Fibroblast of lung (primary cell): ENCODE measurements around the gene THY1.

Experiments used
- EZH2 ChIP-seq: IDR thresholded peaks from 2 replicates; pipeline ENCODE4 v1.5.1; 2012; ENCODE audit warnings: low read length, control low read depth, mild to moderate bottlenecking; ENCODE audit errors: missing control alignments
- TF ChIP-seq, protein P1 (sequence below), 2 donors: IDR thresholded peaks in 1 of 2; conservative IDR thresholded peaks in 1 of 2; 1 replicate in 1 of 2; 2 replicates in 1 of 2; pipeline ENCODE4 v1.5.1; 2011 to 2012; ENCODE audit warnings: low read length in 2 of 2, control low read depth in 1 of 2, inconsistent platforms in 1 of 2, low read depth in 1 of 2, mild to moderate bottlenecking in 1 of 2

DNA sequence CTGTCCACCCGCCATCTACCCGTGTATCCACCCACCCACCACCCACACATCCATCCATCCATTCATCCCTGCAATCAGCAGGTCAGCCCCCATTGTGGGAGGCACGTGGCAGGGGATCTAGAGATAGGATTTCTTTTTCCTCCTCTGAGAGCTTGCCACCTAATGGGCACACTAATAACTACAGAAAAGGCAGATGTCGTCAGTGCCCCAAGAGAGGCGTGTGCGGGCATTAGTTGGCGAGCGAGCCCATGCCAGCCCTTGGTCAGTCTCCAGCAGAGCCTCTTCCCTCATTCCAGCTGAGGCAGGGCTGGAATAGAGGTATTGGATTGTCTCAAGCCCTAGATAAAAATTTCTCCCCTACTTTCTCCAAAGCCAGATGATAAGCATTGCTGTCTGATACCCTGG is 51.2 kb downstream of the THY1 start:
- TF ChIP-seq, protein P1, sequence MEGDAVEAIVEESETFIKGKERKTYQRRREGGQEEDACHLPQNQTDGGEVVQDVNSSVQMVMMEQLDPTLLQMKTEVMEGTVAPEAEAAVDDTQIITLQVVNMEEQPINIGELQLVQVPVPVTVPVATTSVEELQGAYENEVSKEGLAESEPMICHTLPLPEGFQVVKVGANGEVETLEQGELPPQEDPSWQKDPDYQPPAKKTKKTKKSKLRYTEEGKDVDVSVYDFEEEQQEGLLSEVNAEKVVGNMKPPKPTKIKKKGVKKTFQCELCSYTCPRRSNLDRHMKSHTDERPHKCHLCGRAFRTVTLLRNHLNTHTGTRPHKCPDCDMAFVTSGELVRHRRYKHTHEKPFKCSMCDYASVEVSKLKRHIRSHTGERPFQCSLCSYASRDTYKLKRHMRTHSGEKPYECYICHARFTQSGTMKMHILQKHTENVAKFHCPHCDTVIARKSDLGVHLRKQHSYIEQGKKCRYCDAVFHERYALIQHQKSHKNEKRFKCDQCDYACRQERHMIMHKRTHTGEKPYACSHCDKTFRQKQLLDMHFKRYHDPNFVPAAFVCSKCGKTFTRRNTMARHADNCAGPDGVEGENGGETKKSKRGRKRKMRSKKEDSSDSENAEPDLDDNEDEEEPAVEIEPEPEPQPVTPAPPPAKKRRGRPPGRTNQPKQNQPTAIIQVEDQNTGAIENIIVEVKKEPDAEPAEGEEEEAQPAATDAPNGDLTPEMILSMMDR (conservative IDR thresholded peaks at IDR 0.05 in 1 of 2, IDR thresholded peaks at IDR 0.05 in 1 of 2; ENCODE audit: low read depth in 1 of 2, low read length in 2 of 2) = no peak
- TF ChIP-seq EZH2 = no peak
